H9 (cell line): ENCODE measurements around the gene ADGRG1. TPM values are rescaled to one million over a fixed set of nuclear protein-coding genes. Genes with fewer than 3 reads are reported as not detected.

Source experiments
- DNase-seq: peaks from one replicate; pipeline ENCODE4 v3.0.0-alpha.2; 2017
- H2AFZ ChIP-seq: one replicate; pipeline ENCODE4 v1.6.1; 2013; ENCODE audit warnings: mild to moderate bottlenecking, low read length, control low read depth, moderate library complexity
- H2AK5ac ChIP-seq: 2 replicates; pipeline ENCODE4 v1.6.1; 2013; ENCODE audit warnings: low read length, control low read depth, mixed read lengths; ENCODE audit not compliant: insufficient read length
- H2BK120ac ChIP-seq: one replicate; pipeline ENCODE4 v1.6.1; 2013; ENCODE audit warnings: low read depth, mild to moderate bottlenecking, low read length, control low read depth, inconsistent platforms; ENCODE audit not compliant: poor library complexity, severe bottlenecking
- H2BK12ac ChIP-seq: 2 replicates; pipeline ENCODE4 v1.6.1; 2013; ENCODE audit warnings: low read length, control low read depth, mixed read lengths, low read depth; ENCODE audit not compliant: insufficient read length
- H2BK15ac ChIP-seq: 2 replicates; pipeline ENCODE4 v1.6.1; 2013; ENCODE audit warnings: low read depth, low read length, control low read depth
- H2BK20ac ChIP-seq: one replicate; pipeline ENCODE4 v1.6.1; 2013; ENCODE audit warnings: low read depth, mild to moderate bottlenecking, low read length, control low read depth, inconsistent platforms; ENCODE audit not compliant: poor library complexity, severe bottlenecking
- H2BK5ac ChIP-seq: 2 replicates; pipeline ENCODE4 v1.6.1; 2013; ENCODE audit warnings: low read length, control low read depth, mixed read lengths; ENCODE audit not compliant: insufficient read length
- H3K14ac ChIP-seq: 2 replicates; pipeline ENCODE4 v1.6.1; 2013; ENCODE audit warnings: low read length, control low read depth; ENCODE audit not compliant: insufficient read depth
- H3K18ac ChIP-seq: 2 replicates; pipeline ENCODE4 v1.6.1; 2013; ENCODE audit warnings: low read depth, mild to moderate bottlenecking, mixed read lengths, low read length, control low read depth; ENCODE audit not compliant: insufficient read length
- H3K23ac ChIP-seq: 2 replicates; pipeline ENCODE4 v1.6.1; 2013; ENCODE audit warnings: low read length, control low read depth, mixed read lengths, low read depth; ENCODE audit not compliant: insufficient read length
- H3K23me2 ChIP-seq: 2 replicates; pipeline ENCODE4 v1.6.1; 2013; ENCODE audit warnings: low read depth, mild to moderate bottlenecking, mixed read lengths, low read length, control low read depth; ENCODE audit not compliant: insufficient read length, poor library complexity, severe bottlenecking
- H3K27ac ChIP-seq: 2 replicates; pipeline ENCODE4 v1.5.1; 2013; ENCODE audit warnings: low read length, control low read depth, mixed read lengths, low read depth; ENCODE audit not compliant: insufficient read length
- H3K27me3 ChIP-seq: 2 replicates; pipeline ENCODE4 v1.6.1; 2013; ENCODE audit warnings: low read length, control low read depth, inconsistent platforms; ENCODE audit not compliant: insufficient read depth
- H3K4ac ChIP-seq: 2 replicates; pipeline ENCODE4 v1.6.1; 2013; ENCODE audit warnings: low read depth, mild to moderate bottlenecking, control low read depth, inconsistent platforms, low read length, moderate library complexity
- H3K4me1 ChIP-seq: 2 replicates; pipeline ENCODE4 v1.6.1; 2013; ENCODE audit warnings: low read length, control low read depth, inconsistent platforms; ENCODE audit not compliant: insufficient read depth
- H3K4me2 ChIP-seq: 2 replicates; pipeline ENCODE4 v1.6.1; 2013; ENCODE audit warnings: low read length, control low read depth, mixed read lengths; ENCODE audit not compliant: insufficient read length, insufficient read depth
- H3K56ac ChIP-seq: 2 replicates; pipeline ENCODE4 v1.6.1; 2013; ENCODE audit warnings: low read depth, mild to moderate bottlenecking, mixed read lengths, low read length, control low read depth; ENCODE audit not compliant: insufficient read length
- H3K79me1 ChIP-seq: 2 replicates; pipeline ENCODE4 v1.6.1; 2013; ENCODE audit warnings: low read depth, mild to moderate bottlenecking, moderate library complexity, low read length, control low read depth, inconsistent platforms; ENCODE audit not compliant: insufficient read depth, poor library complexity, severe bottlenecking
- H3K79me2 ChIP-seq: 2 replicates; pipeline ENCODE4 v1.6.1; 2013; ENCODE audit warnings: low read length, control low read depth, inconsistent platforms; ENCODE audit not compliant: insufficient read depth
- H3K9ac ChIP-seq: 2 replicates; pipeline ENCODE4 v1.6.1; 2013; ENCODE audit warnings: low read length, control low read depth, mixed read lengths; ENCODE audit not compliant: insufficient read length; ENCODE audit errors: extremely low read depth
- H3K9me3 ChIP-seq: one replicate; pipeline ENCODE4 v1.6.1; 2013; ENCODE audit warnings: low read depth, low read length, inconsistent platforms; ENCODE audit not compliant: control insufficient read depth
- H3T11ph ChIP-seq: one replicate; pipeline ENCODE4 v1.6.1; 2013; ENCODE audit warnings: mild to moderate bottlenecking, low read length, control low read depth, inconsistent platforms
- H4K20me1 ChIP-seq: one replicate; pipeline ENCODE4 v1.6.1; 2013; ENCODE audit not compliant: control insufficient read depth, insufficient read length, insufficient read depth
- H4K5ac ChIP-seq: 2 replicates; pipeline ENCODE4 v1.6.1; 2013; ENCODE audit warnings: low read depth, mild to moderate bottlenecking, mixed read lengths, low read length, control low read depth; ENCODE audit not compliant: insufficient read length
- H4K8ac ChIP-seq: replicated peaks from 2 replicates; pipeline ENCODE4 v1.6.1; 2013; ENCODE audit warnings: low read length, control low read depth, mixed read lengths, low read depth; ENCODE audit not compliant: insufficient read length
- H4K91ac ChIP-seq: 2 replicates; pipeline ENCODE4 v1.6.1; 2013; ENCODE audit warnings: low read depth, mild to moderate bottlenecking, moderate library complexity, mixed read lengths, low read length, control low read depth; ENCODE audit not compliant: insufficient read length
- H3K27ac Mint-ChIP-seq, 3 experiments: 2 replicates in 2 of 3; 3 replicates in 1 of 3; pipeline ENCODE4 v1.8.0; 2020 to 2021; ENCODE audit warnings: mixed read lengths in 3 of 3, mild to moderate bottlenecking in 1 of 3, moderate library complexity in 1 of 3
- H3K27me3 Mint-ChIP-seq: 2 replicates; pipeline ENCODE4 v1.8.0; 2021; ENCODE audit warnings: low read depth, mild to moderate bottlenecking, moderate library complexity, mixed read lengths
- H3K36me3 Mint-ChIP-seq, 3 experiments: 2 replicates in 2 of 3; 3 replicates in 1 of 3; pipeline ENCODE4 v1.8.0; 2020 to 2021; ENCODE audit warnings: low read depth in 3 of 3, mixed read lengths in 3 of 3; ENCODE audit not compliant: insufficient read depth in 1 of 3
- H3K4me1 Mint-ChIP-seq, 2 experiments: 2 replicates each; pipeline ENCODE4 v1.8.0; 2020; ENCODE audit warnings: mixed read lengths in 2 of 2
- H3K4me3 Mint-ChIP-seq, 2 experiments: 2 replicates in 1 of 2; 3 replicates in 1 of 2; pipeline ENCODE4 v1.8.0; 2020 to 2021; ENCODE audit warnings: mild to moderate bottlenecking in 2 of 2, mixed read lengths in 2 of 2, moderate library complexity in 1 of 2
- H3K9me3 Mint-ChIP-seq, 2 experiments: 2 replicates in 1 of 2; 3 replicates in 1 of 2; pipeline ENCODE4 v1.8.0; 2020; ENCODE audit warnings: mild to moderate bottlenecking in 2 of 2, mixed read lengths in 2 of 2, moderate library complexity in 1 of 2
- CTCF ChIP-seq: fragments of 200-600 bp; sonication (generic); conservative IDR thresholded peaks from 3 replicates; pipeline ENCODE4 v1.8.0; 2021; ENCODE audit warnings: antibody characterized with exemption, mild to moderate bottlenecking
- WGBS: extraction: QIAGEN DNeasy Blood & Tissue Kit; methylation state at CpG from one replicate; pipeline ENCODE4 v1.1.7; 2013; ENCODE audit warnings: missing lambda C conversion rate, low lambda C conversion rate, mixed read lengths; ENCODE audit not compliant: insufficient read length; ENCODE audit errors: extremely low coverage; 5-methylcytosine and 5-hydroxymethylcytosine counted together
- total RNA-seq: library from RNA; stranded (reverse); gene quantifications from 2 replicates; pipeline ENCODE4 v1.2.1, GENCODE V29; 2021

ADGRG1 gene
- total RNA-seq, 1 experiment from 2014 or later = 1.1 TPM

- Histone ChIP-seq H3K23me2 (no peaks in the 10 kb centered on the region), H3K4me2 (no peak overlapping the region), H2AFZ (no peak overlapping the region), H4K8ac (no peak overlapping the region), H2BK5ac (no peak overlapping the region), H2BK20ac (no peak overlapping the region), H2BK15ac (no peak overlapping the region), H3K4me1 (peaks cover 4% of the 10 kb centered on the region; the same call in 1 of the 2 replicates), H2BK120ac (no peak overlapping the region), H3K18ac (no peak overlapping the region), H3K56ac (no peak overlapping the region), H4K91ac (no peak overlapping the region), H2AK5ac (no peak overlapping the region), H4K5ac (no peak overlapping the region), H3K27ac (no peak overlapping the region), H2BK12ac (no peak overlapping the region), H3K23ac (no peak overlapping the region), H3T11ph (no peak overlapping the region), H3K9ac (no peak overlapping the region), H3K9me3 (no peaks in the 10 kb centered on the region), H3K79me2 (no peaks in the 10 kb centered on the region), H3K4ac (no peak overlapping the region), H3K14ac (no peak overlapping the region), H3K79me1 (no peaks in the 10 kb centered on the region), H3K27me3 (no peaks in the 10 kb centered on the region), H4K20me1 (no peaks in the 10 kb centered on the region)
- Mint-ChIP-seq H3K27ac (no peak overlapping the region), H3K4me3 (no peak overlapping the region), H3K36me3 (no peaks in the 10 kb centered on the region; a peak in 1 of 7 replicates), H3K9me3 (no peaks in the 10 kb centered on the region), H3K4me1 (peaks cover 0 to 24% of the 10 kb centered on the region in 2 experiments; a peak in 3 of 4 replicates), H3K27me3 (peaks cover 19% of the 10 kb centered on the region)
- no peak for TF ChIP-seq CTCF
- DNase-seq = no peak
- WGBS = no CpG with 5 or more reads among the region's 2 CpGs
These were observed 44.4 kb downstream of the ADGRG1 start for GRCh38 chr16:57672824-57673223.
